Amniotic stem cell (primary cell): ENCODE measurements around the gene SCAMP2.

Source experiments
- DNase-seq: peaks from one replicate; lab custom pipeline; 2025; lab: John Stamatoyannopoulos, UW

Gene SCAMP2

DNA sequence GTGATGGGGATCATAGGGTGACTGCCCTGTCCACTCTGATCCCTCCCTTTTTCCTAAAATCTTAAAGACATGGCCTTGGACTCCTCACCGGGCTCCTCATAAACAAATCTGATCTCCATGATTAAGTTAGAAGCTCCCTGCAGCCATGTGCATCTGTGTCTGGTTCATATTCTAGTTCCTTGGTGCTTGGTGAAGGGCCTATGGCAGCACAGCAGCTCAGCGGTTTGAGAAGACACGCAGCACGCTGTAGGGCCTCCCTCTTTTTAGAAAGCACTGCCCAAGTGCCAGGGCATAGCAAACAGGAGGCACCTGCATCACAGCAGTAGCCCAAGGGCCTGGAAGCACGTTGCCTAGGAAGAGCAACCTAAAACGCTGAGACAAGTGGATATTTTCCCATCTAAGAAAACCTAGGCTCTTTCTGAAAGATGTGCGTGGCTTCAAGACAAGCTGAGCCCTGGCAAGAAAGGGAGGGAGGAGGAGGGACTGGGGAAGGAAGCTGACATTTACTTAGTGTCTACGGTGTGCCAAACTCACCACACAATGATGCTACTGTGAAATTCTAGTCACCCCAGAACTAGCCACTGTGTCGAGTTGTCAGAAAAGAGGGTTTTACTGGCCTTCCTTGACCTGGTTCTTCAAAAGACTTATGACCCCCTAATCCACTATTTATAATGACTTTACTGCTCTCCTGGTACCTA lies 15.3 kb downstream of the SCAMP2 start:
- no peak for DNase-seq

DNA sequence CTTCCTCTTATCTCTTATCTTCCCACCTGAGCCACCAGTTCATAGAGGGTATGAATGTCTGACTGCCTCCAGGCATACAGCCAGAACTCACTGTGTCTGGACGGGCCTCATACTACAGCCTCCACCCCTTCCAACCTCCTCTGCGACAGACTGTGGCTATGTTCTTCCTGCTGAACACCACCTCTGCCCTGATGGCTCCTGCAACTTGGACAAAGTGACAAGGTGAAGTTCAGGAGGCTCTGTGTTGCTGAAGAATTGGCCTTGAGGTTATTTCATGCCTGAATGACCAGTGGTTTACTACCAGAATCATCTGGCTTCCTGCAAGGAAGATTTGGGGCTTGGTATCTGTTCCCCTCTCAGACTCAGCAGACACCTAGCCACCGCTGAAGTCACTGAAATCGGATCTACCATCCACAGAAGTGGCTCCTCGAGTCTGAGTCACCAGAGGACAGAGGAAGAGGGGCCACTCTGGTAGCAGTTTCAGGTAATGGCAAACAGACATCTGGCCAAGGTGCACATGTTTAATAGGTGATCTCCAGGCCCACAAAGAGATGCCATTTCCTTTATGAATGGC lies 16.0 kb downstream of the SCAMP2 start:
- DNase-seq: no peak

DNA sequence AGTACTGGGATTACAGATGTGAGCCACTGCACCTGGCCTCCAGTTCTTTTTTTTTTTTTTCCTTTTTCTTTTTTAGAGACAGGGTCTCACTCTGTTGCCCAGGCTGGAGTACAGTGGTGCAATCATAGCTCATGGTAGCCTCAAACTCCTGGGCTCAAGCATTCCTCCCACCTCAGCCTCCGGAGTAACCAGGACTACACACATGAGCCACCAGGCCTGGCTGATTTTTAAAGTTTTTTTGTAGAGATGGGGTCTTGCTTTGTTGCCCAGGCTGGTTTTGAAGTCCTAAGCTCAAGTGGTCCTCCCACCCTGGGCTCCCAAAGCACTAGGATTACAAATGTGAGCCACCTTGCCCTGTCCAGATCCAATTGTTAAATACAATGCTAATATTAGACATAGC lies 16.6 kb downstream of the SCAMP2 start:
- DNase-seq: no peak

DNA sequence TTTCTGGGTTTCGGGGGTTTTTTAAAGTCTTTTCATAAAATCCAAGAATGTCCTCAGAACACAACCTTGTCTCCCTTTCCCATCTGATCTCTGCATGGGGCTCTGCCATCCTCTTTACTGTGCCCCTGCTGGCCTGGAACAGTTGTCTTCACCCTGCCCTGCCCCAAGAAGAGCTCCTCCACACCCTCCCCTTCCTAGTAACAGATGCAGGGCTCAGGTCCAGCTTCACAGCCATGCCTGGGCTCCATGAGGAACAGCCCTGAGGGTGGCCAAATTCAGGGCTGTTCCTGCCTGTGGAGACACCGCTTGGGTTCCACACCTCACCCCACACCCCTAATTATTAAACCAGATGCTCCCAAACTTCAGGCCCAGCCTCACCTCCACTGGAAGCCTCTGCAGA lies 17.3 kb downstream of the SCAMP2 start:
- DNase-seq: no peak

DNA sequence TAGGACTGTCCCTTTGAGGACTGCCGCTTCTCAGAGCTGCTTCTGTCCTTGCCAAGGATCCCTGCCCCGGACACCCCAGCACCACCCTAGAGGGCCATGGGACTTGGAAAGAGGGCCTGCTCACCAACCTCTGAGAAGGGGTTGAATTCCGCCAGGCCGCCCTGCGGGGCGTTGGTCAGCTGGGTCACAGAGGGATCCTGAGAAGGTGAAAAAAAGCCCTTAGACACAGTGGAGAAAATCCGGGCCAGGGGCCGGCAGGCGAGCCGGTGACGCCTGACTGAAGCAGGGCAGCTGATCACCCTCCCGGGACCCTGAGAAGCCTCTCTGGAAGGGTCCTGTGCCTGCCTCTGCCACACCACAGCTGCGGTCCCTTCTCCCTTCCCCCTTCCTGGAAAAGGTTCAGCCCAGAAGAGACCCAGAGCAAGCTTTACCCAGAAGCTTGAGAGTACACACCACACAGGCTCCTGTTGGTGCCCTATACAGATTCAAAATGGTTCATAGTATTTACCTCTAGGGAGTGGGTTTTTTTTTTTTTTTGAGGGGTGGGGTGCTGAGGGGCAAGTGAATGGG lies 18.6 kb downstream of the SCAMP2 start:
- DNase-seq: no peak

DNA sequence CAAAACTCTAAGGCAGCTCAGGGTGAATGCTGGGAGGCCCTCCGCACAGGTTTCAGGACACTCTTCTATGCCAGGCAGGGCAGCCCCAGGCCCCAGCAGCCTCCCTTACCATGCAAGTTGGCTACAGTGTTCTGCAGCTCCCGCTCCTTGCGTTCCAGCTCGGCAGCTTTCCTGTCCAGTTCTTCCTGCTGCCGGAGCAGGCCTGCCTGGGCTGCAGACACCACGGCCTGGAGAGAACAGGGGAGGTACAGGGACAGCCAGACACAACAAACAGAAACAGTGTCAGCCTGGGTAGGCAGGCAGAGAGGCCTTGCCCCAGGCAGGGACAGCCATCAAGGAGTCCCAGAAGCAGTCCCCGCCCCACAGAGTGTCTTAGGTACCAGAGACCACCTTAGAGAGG lies 21.2 kb downstream of the SCAMP2 start:
- DNase-seq: no peak

DNA sequence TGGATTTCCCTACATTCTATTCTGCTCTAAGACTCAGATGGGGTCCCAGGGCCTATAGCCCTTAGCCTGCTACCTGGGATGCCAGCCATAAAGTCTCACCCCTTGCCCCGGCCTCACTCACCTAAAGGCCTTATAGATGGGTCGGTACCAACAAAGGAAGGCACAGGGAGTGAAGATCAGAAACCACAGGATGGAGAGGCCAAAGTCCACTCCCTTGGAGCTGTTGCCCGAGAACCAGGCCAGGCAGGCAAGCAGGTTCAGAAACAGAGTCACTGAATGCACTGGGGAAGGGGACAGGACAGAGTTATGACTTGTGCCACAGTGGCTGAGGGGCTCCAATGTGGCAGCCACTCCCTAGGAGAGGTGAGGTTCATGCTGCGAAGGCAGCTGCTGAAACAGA lies 22.8 kb downstream of the SCAMP2 start:
- DNase-seq: no peak

DNA sequence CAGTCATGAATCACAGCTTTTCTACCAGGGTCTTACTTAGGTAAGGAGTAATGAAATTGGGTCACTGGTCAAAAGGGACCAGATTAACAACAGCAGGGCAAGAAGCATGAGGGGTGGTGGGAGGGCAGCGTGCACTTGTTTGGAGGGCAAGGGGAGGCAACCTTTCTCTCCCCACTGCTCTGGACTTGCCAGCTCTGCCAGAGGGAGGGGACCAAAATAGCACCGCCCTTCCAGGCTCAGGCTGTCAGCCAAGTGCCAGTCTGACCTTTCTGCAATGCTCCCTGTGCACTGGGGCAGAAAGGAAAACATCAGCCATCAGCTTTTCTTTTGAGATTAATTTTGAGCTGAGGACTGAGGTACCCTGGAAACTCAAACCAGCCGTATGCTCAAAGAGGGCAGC lies 25.7 kb downstream of the SCAMP2 start:
- no peak for DNase-seq

DNA sequence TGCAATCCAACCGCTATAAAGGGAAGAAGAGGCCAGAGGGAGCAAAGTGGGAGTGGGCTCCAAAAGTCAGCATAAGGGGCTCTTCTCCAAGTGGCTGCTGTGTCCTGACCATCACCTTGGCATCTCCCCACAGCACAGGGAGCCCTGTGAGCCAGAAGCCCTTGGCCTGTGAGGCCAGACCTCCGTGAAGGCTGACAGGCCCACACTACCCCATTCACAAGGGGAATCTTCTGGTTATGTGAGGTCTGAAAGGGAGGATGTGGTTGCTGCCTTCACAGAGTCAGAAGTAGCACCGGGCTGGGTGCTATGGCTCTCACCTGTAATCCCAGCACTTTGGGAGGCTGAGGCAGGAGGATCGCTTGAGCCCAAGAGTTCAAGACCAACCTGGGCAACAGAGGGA lies 27.6 kb downstream of the SCAMP2 start:
- no peak for DNase-seq

DNA sequence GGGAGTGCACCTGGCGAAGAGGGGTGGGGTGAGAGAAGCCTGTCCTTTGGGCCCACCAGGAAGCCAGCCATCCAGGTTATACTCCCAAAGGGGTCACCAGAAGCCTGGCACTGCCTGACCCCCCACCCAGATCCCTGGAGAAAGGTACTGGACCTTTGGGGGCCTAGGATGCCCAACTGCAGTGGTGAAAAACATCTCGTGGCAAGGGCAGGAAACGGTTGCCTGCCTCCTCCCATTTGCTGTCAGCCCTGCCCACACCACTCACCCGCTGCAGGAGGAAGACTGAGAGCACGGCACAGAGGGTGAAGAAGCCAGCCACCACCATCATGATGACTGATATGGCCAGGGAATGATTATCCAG lies 28.0 kb downstream of the SCAMP2 start:
- no peak for DNase-seq

DNA sequence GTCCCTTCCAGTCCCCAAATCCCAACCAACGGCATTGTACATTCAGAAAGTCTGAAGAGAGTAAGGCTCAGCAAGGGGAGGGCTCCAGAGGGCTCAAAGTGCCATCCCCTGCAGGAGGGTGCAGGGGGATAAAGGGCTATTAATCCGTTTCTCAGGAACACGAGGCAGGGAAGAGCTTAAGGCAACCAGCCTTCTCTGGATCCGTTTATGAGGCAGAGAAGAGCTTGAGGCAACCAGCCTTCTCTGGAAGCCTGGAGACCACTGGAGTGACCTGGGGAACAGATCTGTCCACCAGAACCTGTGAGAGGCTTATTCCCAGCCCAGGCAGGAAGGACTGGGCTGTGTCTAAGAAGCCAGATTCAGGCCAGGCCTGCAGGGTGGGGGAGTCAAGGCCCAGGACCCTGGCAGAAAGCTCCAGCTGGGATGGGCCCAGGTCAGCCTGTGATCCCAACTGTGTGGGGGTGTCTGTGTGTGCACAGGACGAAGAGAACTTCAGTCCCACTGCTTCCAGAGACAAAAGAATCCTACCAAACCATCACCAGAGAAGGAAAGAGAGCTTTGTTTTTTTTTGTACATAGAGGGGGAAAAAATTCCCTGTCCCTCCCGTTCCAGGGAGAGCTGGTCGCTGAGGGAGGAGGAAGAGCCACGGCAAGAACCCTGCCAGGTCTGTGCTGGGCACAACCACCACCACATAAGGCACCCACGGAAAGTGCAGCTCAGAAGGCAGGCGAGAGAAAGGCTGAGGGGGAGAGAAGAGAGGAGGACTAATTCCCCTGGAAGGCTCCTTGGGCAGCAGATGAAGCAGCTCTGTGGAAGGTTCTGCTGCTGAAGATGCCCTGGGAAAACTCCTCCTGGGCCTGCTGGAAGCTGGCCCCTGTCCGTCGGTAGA lies 28.6 kb downstream of the SCAMP2 start:
- no peak for DNase-seq

DNA sequence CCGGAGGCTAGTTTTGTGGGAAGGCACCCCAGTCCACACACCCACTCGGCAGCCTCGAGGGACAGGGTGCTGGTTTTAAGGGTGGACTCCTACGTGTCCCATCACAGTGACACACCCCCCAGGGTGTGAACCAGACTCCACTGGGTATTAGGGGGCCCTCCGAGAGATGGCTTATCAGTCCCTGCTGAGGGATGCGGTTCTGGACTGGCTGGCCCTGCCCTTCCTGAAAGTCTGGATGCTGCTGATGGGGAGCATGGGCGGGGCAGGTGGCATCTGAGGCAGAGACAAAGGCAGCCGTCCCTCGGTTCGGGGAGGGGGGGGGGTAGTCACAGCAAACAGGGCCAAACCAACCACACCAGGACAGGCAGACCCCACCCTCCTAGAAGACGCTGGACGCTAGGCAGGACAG lies 29.3 kb downstream of the SCAMP2 start:
- no peak for DNase-seq

DNA sequence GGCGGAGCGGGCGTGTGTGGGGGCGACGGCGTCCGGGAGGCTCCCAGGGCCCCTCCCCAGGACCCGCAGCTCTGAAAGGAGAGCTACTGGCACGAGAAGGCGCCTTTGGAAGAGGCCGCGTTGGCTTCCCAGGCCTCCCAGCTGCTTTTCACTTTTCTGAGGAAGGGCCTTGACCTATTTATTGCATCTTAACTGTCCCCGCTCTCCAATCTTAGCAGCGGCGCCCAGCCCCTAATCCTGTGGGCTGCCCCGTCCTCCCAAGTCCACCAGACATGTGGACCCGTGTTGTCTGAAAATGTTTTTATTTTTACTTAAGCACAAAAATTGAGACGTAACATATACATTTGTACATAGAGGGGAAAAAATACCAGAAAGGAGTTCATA lies 29.7 kb downstream of the SCAMP2 start:
- DNase-seq: no peak

DNA sequence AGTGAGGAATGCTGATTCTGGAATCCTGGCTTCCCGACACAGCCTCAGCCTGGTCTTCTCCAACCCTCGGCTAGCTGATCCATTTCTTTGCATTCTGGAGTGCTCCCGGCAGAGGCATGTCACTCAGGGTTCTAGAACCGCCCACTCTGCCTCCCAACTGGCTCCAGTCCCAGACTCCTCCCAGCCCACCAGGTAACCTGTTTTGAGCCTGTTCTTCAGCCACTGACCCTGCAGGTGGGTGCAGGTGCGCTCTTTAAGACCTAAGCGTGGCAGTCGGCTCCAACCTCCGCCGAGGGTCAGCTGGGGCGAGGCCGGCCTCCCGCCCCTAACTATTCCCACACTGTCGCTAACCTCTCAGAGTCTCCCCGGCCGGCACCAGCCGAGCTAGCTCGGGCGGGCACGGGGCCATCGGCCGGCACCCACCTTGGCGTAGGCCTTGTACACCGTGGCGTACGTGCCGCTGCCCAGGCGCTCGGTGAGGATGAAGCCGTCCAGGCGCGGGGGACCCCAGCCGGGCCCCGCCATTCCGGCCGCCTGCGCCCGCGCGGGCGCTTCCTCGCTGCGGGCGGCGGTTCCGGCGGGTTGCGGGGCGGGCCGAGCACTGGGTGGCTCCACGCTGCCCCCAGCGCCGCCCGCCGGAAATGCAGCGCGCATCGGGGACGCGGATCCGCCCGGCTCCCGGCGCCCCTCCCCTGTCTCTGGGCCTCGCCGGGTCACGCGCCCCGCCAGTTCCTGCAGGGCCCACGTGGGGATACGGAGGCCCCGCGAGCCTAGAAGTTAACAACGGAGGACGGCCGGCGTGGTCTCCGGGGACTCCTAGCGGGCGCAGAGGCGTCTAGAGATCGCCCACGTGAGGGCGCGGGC lies 30.4 kb downstream of the SCAMP2 start, which contains the start of gene ULK3:
TSS of gene ULK3 (minus strand) at position 576 of the 864 bp plus-strand sequence. CDS start at position 525, 51 bp downstream.
- peak; percentile 77 for DNase-seq

DNA sequence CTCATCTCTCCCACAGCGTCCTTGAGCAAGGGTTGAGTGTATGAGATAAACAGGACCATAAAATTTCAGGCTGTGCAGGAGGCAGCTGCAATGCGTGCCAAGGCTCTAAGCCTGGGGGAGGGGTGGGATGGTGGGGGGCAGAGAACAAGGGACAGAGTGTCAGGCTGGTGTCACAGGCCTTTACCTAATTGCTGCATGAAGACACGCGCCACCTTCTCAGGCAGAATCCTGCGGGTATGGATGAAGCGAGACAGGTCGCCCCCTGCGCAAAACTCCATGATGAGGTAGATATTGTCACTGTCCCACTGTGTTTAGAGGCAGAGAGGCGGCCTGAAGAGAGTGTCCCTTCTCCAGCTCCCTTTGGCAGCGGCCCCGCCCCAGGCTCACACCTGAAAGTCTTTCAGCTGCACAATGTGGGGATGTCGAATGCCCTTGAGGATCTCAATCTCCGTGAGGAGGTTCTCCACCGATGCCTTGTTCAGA lies 31.2 kb downstream of the SCAMP2 start:
- DNase-seq: no peak

DNA sequence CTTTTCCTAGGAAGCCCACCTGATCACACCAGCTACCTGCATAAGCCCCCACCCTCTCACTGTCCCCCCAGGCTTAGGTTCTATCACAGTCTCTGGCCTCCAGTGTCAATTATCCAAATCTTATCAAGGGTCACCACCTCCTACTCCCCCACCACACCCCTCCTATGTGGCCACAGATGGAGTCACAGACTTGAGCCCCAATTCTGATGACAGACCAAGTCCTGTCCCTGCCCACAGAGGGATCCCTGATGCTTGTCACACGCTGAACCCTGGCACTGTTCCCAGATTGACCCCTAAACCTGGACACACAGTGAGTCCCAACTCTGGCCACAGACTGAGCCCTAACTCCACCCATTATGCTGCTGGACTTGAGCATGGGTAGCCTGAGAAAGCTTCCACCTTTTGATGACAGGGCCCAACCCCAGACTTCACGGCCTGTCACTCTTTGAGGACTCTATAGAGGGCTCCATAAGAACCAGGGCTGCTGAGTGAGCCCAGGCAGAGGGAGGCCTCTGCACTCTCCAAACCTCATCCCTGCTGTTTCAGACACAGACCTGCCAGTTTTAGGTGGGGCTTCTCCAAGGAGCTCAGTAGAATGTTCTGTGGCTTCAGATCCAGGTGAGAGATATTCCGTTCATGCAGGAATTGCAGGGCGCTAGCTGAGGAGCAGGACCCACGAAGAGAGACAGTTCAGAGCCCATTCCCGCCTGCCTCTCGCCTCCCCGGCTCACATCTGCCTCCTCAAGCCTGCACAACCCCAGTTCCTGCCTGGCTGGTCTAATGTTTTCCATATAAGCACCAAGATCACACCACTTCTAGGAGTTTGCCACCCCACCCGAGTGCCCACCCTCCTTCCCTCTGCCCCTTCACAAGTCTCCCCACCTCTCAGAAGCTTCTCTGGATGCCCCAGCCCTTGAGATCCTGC lies 32.1 kb downstream of the SCAMP2 start:
- no peak for DNase-seq

DNA sequence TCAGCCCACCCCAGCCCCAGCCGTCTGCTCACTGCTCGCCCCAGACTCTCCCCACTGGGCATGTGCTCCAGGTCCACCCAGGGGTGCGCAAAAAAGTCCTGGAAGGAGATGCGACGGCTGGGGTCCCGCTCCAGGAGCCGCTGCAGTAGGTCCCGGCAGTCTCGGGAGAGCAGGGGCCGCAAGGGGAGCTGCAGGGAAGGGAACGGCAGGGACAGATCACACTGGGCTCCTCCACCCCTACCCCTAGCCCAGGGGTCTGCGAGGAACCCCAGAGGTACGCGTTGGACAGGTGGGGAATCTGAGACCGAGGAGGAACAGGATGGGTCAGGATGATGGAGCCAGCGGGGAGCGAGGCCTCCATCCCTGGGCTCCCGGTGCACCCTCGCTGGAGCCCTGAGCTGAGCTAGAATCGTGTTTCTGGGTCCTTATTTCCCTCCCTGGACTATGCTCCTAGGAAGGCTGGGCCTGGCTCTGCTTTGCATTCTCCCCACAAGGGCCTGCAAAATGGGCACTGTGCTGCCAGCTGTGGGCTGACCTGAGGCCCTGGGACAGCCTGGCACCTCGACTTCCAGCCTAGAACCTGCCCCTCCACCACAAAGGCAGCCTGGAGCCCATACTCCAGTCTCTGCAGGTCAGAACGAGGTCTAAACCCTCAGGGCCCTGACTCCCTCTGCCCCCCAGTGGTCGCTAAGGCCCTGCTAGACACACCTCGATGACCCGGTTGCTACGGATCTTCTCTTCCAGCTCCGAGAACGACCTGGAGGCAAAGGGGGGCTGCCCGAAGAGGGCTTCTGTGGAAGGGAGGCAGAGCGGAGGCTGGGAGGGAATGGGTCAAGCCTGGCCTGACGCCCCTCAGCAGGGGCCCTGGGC lies 33.4 kb downstream of the SCAMP2 start:
- DNase-seq: no peak

DNA sequence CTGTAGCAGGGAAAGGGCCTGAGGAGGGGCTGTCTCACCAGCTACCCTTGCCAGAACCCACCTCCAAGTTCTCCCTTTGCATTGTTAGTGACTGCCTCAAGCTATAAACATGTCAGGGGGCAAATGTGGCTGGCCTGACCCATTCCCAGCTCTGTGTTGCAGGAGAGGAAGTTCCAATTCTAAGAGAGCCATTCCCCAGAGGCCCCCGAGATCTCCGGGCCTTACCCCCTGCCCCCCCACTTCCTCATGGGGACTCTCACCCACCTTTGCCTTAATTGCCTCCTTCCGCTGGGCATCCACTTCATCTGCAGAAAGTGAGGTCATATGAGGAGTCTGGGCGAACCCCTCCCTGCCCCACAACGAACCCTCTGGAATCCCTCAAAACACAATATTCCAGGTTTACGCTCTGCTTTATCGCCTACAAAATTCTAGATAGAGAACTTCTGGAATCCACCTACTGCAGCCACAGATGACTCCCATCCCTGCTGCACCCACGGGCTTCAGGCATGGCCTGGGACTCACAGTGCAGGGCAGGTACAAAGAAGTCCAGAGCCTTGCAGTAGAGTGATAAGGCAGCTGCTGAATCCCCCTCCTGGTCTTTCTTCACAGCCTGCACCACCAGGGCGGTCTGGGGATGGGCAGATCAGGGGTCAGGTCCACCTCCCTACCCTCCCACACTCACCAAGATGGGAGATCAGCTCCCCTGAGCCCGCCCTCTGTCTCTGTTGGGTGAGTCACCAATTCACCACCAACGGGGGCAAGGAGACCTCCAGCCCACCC lies 34.2 kb downstream of the SCAMP2 start:
- no peak for DNase-seq

DNA sequence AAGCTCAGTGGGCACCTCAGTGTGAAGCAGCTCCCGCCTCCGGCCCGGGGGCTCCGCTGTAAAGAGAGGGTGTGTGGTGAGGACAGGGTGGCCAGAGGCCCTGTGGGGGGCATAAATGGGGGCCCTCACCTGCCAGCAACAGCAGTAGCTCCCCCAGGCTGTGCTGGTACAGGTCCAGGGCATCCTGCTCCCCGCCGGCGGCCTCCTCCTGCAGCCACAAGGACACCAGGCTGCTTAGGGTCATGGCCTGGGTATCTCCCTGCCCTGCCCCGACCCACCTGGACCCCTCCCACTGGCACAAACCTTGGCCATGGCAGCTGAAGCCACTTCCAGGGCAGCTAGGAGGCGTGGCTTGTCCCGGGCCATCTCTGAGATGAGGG lies 35.0 kb downstream of the SCAMP2 start:
- no peak for DNase-seq
